ENCODE measurements around the gene RGS14. TPM values are rescaled to one million over a fixed set of nuclear protein-coding genes. Genes with fewer than 3 reads are reported as not detected.

RGS14 gene
- total and polyA plus RNA-seq, 2 experiments from 2014 or later: 23.5 to 37.9 TPM

DNA sequence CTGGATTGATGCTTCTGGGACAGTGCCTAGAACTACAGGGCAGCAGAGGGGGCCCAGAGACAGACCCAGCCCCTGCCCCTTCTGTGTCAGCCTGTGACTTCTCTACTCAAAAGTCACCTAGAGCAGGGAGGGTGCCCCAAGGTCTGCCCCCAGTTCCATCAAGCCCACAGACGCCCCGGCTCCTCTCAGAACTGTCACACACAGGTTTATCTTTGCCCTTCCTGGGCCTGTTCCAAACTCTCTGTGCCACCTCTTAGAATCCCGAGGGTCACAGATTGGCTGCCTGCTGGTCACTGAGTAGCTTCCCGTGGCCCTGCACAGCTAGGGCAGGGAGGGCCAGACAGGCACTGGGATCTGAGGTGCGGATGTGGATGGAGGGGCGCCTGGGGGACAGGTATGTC is 1.7 kb downstream of the RGS14 start:
- Histone ChIP-seq H3F3A (replicated peaks; ENCODE audit: low read depth) (peaks cover 11% of the 10 kb centered on the region; the same call in 1 of the 2 replicates), H2AFZ (no peak overlapping the region)
- no peaks in the 10 kb centered on the region for H3K36me3 Mint-ChIP-seq (ENCODE audit: low read depth)

DNA sequence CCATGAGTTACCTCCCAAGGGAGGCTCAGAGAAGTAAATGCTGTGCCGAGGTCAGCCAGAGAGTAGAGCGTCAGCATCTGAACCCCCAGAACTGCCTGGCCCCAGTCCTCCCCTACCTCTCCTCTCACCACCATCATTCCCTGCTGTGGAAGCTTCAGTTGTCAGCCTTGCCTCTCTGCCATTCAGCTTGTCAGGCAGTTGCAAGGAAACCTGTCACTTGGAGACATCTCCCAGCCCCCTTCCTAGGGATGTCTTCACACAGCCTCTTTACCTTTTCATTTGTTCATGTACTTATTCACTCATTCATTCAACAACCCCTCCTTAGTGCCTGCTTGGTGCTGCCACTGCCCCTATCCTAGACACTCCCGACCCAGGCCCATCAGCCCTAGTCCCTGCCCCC is 2.1 kb downstream of the RGS14 start:
- DNase-seq (ENCODE audit: low spot score): no peak
- Histone ChIP-seq H3K9me2 (ENCODE audit: insufficient read depth) (peaks cover 4% of the 10 kb centered on the region; the same call in 1 of the 2 replicates), H3K4me2 (no peak overlapping the region), H3F3A (replicated peaks; ENCODE audit: low read depth) (peaks cover 11% of the 10 kb centered on the region; the same call in 1 of the 2 replicates), H2AFZ (no peak overlapping the region), H3K36me3 (ENCODE audit: insufficient read depth) (no peaks in the 10 kb centered on the region), H3K79me2 (replicated peaks; ENCODE audit: insufficient read depth) (no peaks in the 10 kb centered on the region), H3K27me3 (ENCODE audit: insufficient read depth) (peaks cover 5% of the 10 kb centered on the region), H3K4me3 (no peak overlapping the region), H3K4me1 (ENCODE audit: insufficient read depth) (peaks cover 22% of the 10 kb centered on the region), H3K27ac (ENCODE audit: low read depth) (no peak overlapping the region), H4K20me1 (replicated peaks; ENCODE audit: insufficient read depth) (no peaks in the 10 kb centered on the region)
- H3K9me3 Mint-ChIP-seq: no peaks in the 10 kb centered on the region; the same call in 2 of the 3 replicates
- TF ChIP-seq, protein P1, sequence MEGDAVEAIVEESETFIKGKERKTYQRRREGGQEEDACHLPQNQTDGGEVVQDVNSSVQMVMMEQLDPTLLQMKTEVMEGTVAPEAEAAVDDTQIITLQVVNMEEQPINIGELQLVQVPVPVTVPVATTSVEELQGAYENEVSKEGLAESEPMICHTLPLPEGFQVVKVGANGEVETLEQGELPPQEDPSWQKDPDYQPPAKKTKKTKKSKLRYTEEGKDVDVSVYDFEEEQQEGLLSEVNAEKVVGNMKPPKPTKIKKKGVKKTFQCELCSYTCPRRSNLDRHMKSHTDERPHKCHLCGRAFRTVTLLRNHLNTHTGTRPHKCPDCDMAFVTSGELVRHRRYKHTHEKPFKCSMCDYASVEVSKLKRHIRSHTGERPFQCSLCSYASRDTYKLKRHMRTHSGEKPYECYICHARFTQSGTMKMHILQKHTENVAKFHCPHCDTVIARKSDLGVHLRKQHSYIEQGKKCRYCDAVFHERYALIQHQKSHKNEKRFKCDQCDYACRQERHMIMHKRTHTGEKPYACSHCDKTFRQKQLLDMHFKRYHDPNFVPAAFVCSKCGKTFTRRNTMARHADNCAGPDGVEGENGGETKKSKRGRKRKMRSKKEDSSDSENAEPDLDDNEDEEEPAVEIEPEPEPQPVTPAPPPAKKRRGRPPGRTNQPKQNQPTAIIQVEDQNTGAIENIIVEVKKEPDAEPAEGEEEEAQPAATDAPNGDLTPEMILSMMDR (conservative IDR thresholded peaks at IDR 0.05; ENCODE audit: low read depth in 2 of 2): no peak
- TF ChIP-seq, protein P2, sequence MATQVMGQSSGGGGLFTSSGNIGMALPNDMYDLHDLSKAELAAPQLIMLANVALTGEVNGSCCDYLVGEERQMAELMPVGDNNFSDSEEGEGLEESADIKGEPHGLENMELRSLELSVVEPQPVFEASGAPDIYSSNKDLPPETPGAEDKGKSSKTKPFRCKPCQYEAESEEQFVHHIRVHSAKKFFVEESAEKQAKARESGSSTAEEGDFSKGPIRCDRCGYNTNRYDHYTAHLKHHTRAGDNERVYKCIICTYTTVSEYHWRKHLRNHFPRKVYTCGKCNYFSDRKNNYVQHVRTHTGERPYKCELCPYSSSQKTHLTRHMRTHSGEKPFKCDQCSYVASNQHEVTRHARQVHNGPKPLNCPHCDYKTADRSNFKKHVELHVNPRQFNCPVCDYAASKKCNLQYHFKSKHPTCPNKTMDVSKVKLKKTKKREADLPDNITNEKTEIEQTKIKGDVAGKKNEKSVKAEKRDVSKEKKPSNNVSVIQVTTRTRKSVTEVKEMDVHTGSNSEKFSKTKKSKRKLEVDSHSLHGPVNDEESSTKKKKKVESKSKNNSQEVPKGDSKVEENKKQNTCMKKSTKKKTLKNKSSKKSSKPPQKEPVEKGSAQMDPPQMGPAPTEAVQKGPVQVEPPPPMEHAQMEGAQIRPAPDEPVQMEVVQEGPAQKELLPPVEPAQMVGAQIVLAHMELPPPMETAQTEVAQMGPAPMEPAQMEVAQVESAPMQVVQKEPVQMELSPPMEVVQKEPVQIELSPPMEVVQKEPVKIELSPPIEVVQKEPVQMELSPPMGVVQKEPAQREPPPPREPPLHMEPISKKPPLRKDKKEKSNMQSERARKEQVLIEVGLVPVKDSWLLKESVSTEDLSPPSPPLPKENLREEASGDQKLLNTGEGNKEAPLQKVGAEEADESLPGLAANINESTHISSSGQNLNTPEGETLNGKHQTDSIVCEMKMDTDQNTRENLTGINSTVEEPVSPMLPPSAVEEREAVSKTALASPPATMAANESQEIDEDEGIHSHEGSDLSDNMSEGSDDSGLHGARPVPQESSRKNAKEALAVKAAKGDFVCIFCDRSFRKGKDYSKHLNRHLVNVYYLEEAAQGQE (IDR thresholded peaks at IDR 0.05; ENCODE audit: unreplicated experiment): no peak
- TF ChIP-seq EZH2phosphoT487 (IDR thresholded peaks at IDR 0.05; ENCODE audit: unreplicated experiment) (no peak), JUNB (IDR thresholded peaks at IDR 0.05; ENCODE audit: unreplicated experiment) (no peak), NANOG (IDR thresholded peaks at IDR 0.05; ENCODE audit: borderline replicate concordance) (no peak), POLR2AphosphoS5 (IDR thresholded peaks at IDR 0.05; ENCODE audit: low read depth) (no peak), ZNF114 (CRISPR knock-in tag; IDR thresholded peaks at IDR 0.05) (no peak)
- TF ChIP-seq, protein P3, sequence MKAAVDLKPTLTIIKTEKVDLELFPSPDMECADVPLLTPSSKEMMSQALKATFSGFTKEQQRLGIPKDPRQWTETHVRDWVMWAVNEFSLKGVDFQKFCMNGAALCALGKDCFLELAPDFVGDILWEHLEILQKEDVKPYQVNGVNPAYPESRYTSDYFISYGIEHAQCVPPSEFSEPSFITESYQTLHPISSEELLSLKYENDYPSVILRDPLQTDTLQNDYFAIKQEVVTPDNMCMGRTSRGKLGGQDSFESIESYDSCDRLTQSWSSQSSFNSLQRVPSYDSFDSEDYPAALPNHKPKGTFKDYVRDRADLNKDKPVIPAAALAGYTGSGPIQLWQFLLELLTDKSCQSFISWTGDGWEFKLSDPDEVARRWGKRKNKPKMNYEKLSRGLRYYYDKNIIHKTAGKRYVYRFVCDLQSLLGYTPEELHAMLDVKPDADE (IDR thresholded peaks at IDR 0.05): no peak
- TF ChIP-seq, protein P4, sequence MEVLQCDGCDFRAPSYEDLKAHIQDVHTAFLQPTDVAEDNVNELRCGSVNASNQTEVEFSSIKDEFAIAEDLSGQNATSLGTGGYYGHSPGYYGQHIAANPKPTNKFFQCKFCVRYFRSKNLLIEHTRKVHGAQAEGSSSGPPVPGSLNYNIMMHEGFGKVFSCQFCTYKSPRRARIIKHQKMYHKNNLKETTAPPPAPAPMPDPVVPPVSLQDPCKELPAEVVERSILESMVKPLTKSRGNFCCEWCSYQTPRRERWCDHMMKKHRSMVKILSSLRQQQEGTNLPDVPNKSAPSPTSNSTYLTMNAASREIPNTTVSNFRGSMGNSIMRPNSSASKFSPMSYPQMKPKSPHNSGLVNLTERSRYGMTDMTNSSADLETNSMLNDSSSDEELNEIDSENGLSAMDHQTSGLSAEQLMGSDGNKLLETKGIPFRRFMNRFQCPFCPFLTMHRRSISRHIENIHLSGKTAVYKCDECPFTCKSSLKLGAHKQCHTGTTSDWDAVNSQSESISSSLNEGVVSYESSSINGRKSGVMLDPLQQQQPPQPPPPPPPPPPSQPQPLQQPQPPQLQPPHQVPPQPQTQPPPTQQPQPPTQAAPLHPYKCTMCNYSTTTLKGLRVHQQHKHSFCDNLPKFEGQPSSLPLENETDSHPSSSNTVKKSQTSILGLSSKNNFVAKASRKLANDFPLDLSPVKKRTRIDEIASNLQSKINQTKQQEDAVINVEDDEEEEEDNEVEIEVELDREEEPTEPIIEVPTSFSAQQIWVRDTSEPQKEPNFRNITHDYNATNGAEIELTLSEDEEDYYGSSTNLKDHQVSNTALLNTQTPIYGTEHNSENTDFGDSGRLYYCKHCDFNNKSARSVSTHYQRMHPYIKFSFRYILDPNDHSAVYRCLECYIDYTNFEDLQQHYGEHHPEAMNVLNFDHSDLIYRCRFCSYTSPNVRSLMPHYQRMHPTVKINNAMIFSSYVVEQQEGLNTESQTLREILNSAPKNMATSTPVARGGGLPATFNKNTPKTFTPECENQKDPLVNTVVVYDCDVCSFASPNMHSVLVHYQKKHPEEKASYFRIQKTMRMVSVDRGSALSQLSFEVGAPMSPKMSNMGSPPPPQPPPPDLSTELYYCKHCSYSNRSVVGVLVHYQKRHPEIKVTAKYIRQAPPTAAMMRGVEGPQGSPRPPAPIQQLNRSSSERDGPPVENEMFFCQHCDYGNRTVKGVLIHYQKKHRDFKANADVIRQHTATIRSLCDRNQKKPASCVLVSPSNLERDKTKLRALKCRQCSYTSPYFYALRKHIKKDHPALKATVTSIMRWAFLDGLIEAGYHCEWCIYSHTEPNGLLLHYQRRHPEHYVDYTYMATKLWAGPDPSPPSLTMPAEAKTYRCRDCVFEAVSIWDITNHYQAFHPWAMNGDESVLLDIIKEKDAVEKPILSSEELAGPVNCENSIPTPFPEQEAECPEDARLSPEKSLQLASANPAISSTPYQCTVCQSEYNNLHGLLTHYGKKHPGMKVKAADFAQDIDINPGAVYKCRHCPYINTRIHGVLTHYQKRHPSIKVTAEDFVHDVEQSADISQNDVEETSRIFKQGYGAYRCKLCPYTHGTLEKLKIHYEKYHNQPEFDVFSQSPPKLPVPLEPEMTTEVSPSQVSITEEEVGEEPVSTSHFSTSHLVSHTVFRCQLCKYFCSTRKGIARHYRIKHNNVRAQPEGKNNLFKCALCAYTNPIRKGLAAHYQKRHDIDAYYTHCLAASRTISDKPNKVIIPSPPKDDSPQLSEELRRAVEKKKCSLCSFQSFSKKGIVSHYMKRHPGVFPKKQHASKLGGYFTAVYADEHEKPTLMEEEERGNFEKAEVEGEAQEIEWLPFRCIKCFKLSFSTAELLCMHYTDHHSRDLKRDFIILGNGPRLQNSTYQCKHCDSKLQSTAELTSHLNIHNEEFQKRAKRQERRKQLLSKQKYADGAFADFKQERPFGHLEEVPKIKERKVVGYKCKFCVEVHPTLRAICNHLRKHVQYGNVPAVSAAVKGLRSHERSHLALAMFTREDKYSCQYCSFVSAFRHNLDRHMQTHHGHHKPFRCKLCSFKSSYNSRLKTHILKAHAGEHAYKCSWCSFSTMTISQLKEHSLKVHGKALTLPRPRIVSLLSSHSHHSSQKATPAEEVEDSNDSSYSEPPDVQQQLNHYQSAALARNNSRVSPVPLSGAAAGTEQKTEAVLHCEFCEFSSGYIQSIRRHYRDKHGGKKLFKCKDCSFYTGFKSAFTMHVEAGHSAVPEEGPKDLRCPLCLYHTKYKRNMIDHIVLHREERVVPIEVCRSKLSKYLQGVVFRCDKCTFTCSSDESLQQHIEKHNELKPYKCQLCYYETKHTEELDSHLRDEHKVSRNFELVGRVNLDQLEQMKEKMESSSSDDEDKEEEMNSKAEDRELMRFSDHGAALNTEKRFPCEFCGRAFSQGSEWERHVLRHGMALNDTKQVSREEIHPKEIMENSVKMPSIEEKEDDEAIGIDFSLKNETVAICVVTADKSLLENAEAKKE (CRISPR knock-in tag; IDR thresholded peaks at IDR 0.05): no peak
- no peak for ATAC-seq
- H3K36me3 Mint-ChIP-seq (ENCODE audit: low read depth): no peaks in the 10 kb centered on the region
- H3K27me3 Mint-ChIP-seq (ENCODE audit: insufficient read depth, low read depth, poor library complexity): peaks cover 19% of the 10 kb centered on the region
- H3K4me3 Mint-ChIP-seq: no peak overlapping the region; the same call in 2 of the 3 replicates
- peaks cover 23% of the 10 kb centered on the region for H3K4me1 Mint-ChIP-seq
- H3K27ac Mint-ChIP-seq: no peak overlapping the region

More for the DNA sequence above, 1.7 kb downstream of the RGS14 start:
- no peak for TF ChIP-seq POLR2AphosphoS5 (IDR thresholded peaks at IDR 0.05; ENCODE audit: low read depth)
- TF ChIP-seq EZH2 (IDR thresholded peaks at IDR 0.05; ENCODE audit: low read depth, unreplicated experiment): no peak
- Histone ChIP-seq H3K9me2 (ENCODE audit: insufficient read depth) (peaks cover 4% of the 10 kb centered on the region; the same call in 1 of the 2 replicates), H3K4me2 (no peak overlapping the region), H3K4me3 (no peak overlapping the region), H3K79me2 (replicated peaks; ENCODE audit: insufficient read depth) (no peaks in the 10 kb centered on the region), H3K4me1 (ENCODE audit: insufficient read depth) (peaks cover 21% of the 10 kb centered on the region), H3K36me3 (ENCODE audit: insufficient read depth) (no peaks in the 10 kb centered on the region), H3K27me3 (ENCODE audit: insufficient read depth) (peaks cover 5% of the 10 kb centered on the region), H3K27ac (ENCODE audit: low read depth) (no peak overlapping the region), H4K20me1 (replicated peaks; ENCODE audit: insufficient read depth) (no peaks in the 10 kb centered on the region)
- H3K4me1 Mint-ChIP-seq: peaks cover 22% of the 10 kb centered on the region
- H3K27me3 Mint-ChIP-seq (ENCODE audit: insufficient read depth, low read depth, poor library complexity): peaks cover 22% of the 10 kb centered on the region
- H3K4me3 Mint-ChIP-seq: no peak overlapping the region; the same call in 2 of the 3 replicates
- no peaks in the 10 kb centered on the region; the same call in 2 of the 3 replicates for H3K9me3 Mint-ChIP-seq
- ATAC-seq (no peak), DNase-seq (ENCODE audit: low spot score) (no peak)
- no peak overlapping the region for H3K27ac Mint-ChIP-seq

Data from GM23338 (cell line).